HG02623 (cell line): ENCODE measurements around the gene TIMP2.
"Not testable (repeated sequence)": the region's sequence is repeated elsewhere in the genome, so short reads cannot be mapped to it uniquely, and the experiment has no call there.

Experiments
- ATAC-seq: cut with Tn5 transposase; IDR thresholded peaks from one replicate; pipeline ENCODE4 v1.9.1; 2021; ENCODE audit warnings: moderate library complexity; ENCODE audit not compliant: unreplicated experiment

TIMP2 gene

GRCh38 chr17:78891406-78892061, 33.7 kb downstream of the TIMP2 start:
- no peak for ATAC-seq

GRCh38 chr17:78890498-78890897, 34.7 kb downstream of the TIMP2 start:
- ATAC-seq, result no peak

DNA sequence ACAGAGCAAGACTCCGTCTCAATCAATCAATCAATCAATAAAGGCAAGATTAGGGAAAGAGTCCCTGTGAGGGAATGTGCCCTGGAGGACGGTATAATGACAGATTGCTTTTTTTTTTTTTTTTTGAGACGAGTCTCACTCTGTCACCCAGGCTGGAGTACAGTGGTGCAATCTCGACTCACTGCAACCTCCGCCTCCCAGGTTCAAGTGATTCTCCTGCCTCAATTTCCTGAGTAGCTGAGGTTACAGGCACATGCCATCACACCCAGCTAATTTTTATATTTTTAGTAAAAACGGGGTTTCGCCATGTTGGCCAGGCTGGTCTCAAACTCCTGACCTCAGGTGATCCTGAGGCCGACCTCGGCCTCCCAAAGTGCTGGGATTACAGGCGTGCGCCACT, 35.1 kb downstream of the TIMP2 start:
- ATAC-seq, result not testable (repeated sequence)

DNA sequence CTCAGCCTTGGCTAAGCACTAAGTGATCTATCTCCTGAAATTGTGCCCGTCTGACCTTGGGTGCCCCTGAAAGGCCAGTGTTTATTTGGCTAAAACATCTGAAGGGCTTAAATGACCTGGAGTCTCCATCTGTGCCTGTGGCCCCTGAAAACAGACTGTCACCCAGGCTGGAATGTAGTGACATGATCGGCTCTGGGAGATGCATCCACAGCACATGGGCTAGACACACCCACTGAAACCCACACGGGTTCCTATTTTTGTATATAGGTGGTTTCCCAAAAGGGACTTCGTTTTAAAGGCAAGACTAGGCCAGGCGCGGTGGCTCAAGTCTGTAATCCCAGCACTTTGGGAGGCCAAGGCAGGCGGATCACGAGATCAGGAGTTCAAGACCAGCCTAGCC, 35.7 kb downstream of the TIMP2 start:
- ATAC-seq, result no peak

DNA sequence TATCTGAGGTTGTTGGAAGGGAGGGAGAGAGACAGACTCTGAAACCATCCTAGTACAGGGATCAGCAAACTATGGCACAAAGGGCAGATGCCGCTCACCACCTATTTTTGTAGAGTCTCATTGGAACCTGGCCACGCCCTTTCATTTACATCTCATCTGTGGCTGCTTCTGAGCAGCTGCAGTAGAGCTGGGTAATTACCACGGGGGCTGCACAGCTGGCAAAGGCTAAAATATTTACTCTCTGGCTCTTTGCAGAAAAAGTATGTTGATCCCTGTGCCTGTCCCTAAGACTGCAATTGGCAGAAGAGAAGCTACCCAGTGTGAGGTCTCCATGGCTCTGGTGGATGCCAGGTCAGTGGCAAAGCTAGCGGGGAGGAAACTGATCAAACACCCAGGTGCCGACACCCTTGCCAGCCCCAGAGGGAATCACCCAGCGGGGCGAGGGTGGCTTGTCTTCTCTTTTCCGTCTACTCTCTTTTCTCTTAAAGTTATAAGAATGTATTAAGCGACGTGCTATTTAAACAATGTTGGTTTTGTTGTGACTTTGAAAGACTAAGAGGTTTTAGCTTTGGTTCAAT, 36.2 kb downstream of the TIMP2 start:
- ATAC-seq, result no peak

- no peak for ATAC-seq
Observed at GRCh38 chr17:78886954-78887353, 38.2 kb downstream of the TIMP2 start.

DNA sequence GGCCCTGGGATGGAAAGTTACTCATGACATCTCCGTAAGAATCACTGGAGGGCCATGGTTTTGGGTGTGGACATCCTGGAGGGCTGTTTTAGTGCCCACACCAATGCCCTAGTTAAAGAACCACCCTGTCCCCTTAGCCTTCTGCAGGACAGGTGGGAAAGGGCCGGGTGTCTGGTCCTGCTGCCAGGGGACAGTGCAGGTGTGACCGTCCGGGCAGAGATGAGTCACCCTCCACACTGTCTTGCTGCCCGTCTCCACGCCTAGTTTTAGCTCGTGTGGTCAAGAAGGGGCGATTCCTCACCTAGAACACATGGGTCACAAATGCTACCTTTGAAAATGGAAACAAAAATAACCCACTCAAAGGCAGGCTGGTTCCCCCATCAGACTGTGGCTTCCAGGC, 39.2 kb downstream of the TIMP2 start:
- no peak for ATAC-seq

DNA sequence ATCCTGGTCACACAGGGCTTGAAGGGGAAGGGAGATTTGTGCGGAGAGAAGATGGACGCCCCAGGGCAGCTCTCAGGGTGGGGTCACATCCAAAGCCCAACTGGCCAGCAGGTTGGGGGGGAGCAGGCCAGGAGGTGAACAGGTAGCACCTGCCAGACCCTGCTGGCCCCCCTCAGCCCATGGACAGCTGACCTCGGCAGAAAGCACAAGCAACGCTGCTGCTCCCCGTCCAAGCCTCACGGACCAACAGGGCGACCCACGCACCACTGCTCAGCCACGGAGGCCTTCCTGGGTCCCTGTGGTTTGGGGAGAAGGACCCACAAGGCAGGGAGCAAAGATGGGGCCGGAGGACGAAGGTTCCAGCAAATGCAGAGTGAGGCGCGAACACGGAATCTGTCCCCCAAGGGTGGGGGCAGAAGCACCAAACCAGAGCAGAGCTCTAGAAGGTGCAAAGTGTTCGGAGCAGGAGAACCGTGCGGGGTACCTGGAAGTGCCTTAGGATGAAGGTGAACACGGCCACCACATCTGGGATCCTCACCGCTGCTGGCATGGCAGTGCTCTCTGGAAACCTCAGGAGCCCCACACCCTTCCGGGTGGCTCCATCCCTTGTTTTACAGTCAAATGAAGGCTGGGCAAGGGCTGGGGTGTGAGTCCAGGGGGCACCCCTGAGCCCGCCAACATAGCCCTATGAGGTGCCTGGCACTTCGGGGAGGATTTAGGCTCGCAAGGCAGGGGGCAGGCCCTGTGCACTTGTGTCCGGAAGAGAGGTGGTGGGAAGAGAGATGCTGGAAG, 40.1 kb downstream of the TIMP2 start:
- ATAC-seq, result no peak

DNA sequence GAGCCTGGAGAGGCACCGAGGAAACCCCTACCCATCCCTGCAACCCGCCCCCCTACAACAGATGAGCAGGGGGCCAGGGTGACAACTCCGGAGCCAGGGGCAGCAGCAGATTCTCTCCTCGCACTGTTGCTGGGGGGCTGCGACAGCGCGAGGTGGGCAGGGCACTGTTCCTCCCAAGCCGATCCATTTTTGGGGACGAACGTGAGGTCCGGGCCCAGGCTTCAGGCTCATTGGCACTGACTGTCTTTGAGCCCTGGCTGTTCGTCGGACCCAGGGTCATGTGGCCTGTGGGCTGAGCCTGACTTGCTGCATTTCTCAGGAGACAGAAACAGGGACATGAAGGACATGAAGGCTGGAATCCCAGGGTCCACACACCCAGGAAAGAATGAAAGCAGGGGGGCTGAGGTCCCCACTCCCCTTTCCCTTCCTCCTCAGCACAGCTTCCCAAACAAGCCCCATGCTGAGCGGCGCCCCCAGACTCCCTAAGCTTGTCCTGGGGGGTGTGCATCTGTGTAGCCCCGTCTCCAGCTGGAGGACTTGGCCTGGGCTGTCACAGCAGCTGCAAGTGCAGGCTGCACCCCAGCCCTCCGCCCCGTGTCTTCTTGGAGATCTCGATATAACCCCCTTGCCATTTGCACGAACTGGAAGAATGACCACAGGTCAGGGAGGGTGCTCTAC, 40.9 kb downstream of the TIMP2 start:
- no peak for ATAC-seq

DNA sequence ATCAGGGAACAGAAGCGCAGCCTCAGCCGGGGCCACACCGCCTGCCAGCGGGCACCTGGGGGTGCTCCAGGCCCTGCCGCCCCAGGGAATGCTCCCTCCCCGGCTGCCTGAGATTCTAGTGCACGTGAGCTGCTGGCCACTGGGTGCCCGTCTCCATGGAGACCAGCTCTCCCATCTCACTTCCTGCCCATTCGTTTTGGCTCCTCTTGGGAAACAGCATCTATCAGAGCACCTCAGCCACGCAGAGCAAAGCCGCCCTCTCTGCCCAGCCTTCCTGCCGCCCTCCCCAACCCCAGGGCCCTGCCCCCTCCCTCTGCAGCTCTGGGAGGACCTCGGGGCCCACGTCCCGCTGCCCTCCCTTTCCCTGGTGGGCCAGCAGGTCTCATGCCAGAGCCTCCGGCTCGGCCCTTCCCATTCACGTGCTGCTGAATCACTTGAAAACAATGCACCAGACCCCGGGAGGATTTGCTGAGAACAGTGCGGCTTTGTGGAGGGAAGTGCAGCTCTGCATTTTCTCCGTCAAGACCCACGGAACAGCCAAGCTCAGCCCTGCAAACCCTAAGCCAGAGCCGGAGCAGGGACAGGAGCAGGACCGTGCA, 41.6 kb downstream of the TIMP2 start:
- ATAC-seq, result no peak

DNA sequence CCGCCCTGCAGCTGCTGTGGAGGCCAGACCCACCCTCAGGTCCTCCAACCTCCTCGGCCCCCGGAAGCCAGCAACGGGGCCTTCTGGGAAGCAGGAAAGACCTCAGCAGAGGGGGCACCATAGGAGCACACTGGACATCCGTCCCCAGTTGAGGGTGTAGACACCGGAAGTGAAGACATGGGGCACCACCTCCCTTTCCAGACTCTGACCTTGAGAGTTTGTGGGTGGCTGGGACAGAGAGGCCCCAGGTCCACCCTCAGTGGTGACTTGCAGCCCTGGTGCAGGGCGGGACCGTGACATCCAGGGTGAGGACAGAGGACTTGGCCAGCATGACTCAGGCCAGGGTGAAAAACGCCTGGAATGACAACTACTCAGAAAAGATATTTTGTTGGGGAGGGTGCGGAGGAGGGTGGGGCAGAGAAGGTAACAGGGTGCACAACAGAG, 42.1 kb downstream of the TIMP2 start:
- ATAC-seq, result no peak

- ATAC-seq, result no peak
Observed at GRCh38 chr17:78882540-78883088, 42.6 kb downstream of the TIMP2 start.

DNA sequence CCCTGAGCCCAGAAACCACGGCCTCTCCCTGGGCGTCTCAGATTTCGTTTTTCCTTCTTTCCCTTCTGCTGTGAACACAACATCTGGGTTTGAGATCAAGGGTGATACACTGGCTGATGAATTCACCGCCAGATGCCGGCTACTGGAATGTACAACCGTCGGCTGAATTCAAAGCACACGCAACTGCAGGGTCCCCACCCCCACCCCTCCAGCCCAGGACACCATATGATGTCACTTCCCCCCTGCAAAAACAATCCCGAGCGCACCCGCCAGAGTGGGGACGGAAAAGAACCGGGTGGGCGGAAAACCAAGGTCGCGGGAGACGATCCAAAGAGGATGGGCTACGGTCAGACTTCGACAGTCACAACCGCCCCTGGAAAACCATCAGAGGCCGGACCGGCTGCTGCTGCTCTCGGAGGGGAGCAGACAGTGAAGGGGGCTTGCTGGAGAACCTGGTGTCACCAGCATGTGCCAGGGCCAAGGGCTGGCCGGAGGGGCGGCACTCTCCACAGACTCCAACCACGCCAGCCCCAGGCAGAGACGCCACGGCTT, 45.5 kb downstream of the TIMP2 start:
- no peak for ATAC-seq

DNA sequence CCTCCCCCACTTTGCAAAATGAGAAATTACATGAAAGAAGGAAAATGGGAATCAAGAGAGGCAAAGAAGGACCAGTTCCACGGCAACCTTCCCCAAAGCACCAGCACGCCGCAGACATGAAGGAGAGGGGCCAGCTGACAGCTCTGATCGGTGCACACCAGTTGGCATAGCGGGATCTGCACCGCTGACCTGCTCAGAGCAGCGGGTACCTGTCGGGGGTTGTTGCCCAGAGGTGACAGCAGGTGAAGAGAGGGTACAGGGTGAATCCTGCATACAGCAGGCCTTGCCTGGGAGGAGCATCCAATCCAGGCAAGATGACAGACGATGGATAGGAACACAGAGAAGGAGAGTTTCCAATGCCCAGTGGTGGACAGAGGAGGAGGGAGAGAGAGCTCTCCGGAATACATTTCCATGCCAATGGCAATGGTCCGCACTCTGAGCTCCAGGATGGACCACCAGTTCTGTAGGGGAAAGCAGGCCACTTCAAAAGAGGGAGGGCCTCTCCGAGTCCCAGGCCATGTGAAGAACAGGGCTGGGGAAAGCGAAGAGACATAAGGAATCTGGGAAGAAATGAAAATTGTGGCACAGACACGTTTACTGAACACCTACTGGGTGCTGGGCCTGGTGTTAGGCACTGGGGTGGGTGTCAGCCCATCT, 46.2 kb downstream of the TIMP2 start:
- no peak for ATAC-seq

- ATAC-seq, result no peak
Observed at GRCh38 chr17:78878261-78878660, 46.9 kb downstream of the TIMP2 start.

GRCh38 chr17:78876954-78877517, 48.2 kb downstream of the TIMP2 start:
- not testable (repeated sequence) for ATAC-seq

- ATAC-seq, result no peak
Observed at GRCh38 chr17:78876094-78876597, 49.0 kb downstream of the TIMP2 start.

DNA sequence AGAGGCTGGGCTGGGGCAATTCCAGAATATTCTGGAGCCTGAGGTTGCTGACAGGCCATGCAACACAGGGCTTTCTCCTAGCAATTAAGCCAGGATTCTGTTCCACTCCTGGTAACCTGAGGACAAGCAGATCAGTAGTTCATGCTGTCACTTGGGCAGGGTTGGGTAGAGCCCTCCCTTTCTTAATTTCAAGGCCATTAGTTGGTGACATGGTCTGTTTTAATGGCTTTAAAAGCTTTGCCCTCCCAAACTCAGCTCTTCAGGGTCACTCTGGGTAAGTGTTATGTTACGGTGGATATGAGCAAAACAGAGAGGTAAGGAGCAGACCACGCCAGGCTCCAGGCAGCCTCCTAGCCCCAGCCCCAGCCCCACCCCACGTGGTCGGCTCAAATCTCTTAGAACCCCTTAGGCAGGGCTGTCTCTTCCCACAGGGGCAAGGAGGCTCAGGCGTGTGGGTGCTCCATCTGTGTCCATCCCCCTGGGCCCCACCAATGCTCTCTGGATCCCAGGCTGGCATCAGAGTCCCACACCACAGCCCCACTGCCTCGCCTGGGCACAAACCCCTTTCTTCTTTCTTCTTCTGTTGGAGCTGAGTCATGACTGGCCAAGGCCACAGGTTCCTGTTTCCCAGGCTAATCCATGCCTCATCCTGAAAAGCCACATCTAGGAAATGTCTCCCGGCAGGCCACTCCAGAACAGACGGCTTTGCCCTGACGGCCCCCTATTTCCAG, 49.7 kb downstream of the TIMP2 start:
- ATAC-seq, result no peak
